Measurements from ENCODE around the gene LCN2. TPM values are rescaled to one million over a fixed set of nuclear protein-coding genes. Genes with fewer than 3 reads are reported as not detected.
"Not testable (repeated sequence)": the region's sequence is repeated elsewhere in the genome, so short reads cannot be mapped to it uniquely, and the experiment has no call there.

Gene LCN2
- total RNA-seq, 2 donors from 2014 or later = not detected

GRCh38 chr9:128129976-128130590 lies 19.2 kb upstream of the LCN2 start:
- not testable (repeated sequence) for H3K9me3 ChIP-seq, H3K36me3 ChIP-seq, H3K4me3 ChIP-seq, H3K27ac ChIP-seq, H3K27me3 ChIP-seq
- TF ChIP-seq CTCF (IDR thresholded peaks at IDR 0.05) = peak; percentile 42 to 56
- peak; percentile 78 for DNase-seq (ENCODE audit: low spot score)
- H3K4me1 ChIP-seq = peaks cover 0 to 30% of the 10 kb centered on the region in 2 donors

GRCh38 chr9:128130651-128131050 lies 18.6 kb upstream of the LCN2 start:
- not testable (repeated sequence) for H3K9me3 ChIP-seq; H3K36me3 ChIP-seq; H3K27me3 ChIP-seq; H3K4me3 ChIP-seq; DNase-seq (ENCODE audit: low spot score); H3K27ac ChIP-seq
- peaks cover 0 to 24% of the 10 kb centered on the region in 2 donors for H3K4me1 ChIP-seq

GRCh38 chr9:128131346-128131745 lies 17.9 kb upstream of the LCN2 start:
- H3K4me1 ChIP-seq = peaks cover 0 to 17% of the 10 kb centered on the region in 2 donors

GRCh38 chr9:128132139-128132538 lies 17.1 kb upstream of the LCN2 start:
- H3K27ac ChIP-seq; H3K9me3 ChIP-seq; H3K36me3 ChIP-seq; H3K27me3 ChIP-seq; DNase-seq (ENCODE audit: low spot score); H3K4me3 ChIP-seq: not testable (repeated sequence)
- peaks cover 0 to 11% of the 10 kb centered on the region in 2 donors for H3K4me1 ChIP-seq

More at GRCh38 chr9:128131346-128131745, 17.9 kb upstream of the LCN2 start:
- H3K4me3 ChIP-seq; H3K36me3 ChIP-seq; H3K9me3 ChIP-seq; DNase-seq (ENCODE audit: low spot score); H3K27ac ChIP-seq; H3K27me3 ChIP-seq: not testable (repeated sequence)

GRCh38 chr9:128135561-128135960 lies 13.7 kb upstream of the LCN2 start:
- H3K27me3 ChIP-seq; DNase-seq (ENCODE audit: low spot score); H3K4me3 ChIP-seq; H3K4me1 ChIP-seq; H3K9me3 ChIP-seq; H3K36me3 ChIP-seq; H3K27ac ChIP-seq: not testable (repeated sequence)

- DNase-seq (ENCODE audit: low spot score) = no peak
- Histone ChIP-seq H3K9me3 (peaks cover 0 to 4% of the 10 kb centered on the region in 2 donors), H3K36me3 (no peaks in the 10 kb centered on the region), H3K27me3 (no peaks in the 10 kb centered on the region), H3K27ac (no peak overlapping the region), H3K4me3 (no peak overlapping the region), H3K4me1 (no peaks in the 10 kb centered on the region)
- no peak for TF ChIP-seq CTCF (IDR thresholded peaks at IDR 0.05)
These were observed 12.1 kb upstream of the LCN2 start for GRCh38 chr9:128136816-128137793.

GRCh38 chr9:128138001-128138400 lies 11.3 kb upstream of the LCN2 start:
- peaks cover 0 to 4% of the 10 kb centered on the region in 2 donors for H3K9me3 ChIP-seq
- no peaks in the 10 kb centered on the region for H3K36me3 ChIP-seq
- H3K27ac ChIP-seq = no peak overlapping the region
- no peaks in the 10 kb centered on the region for H3K4me1 ChIP-seq
- no peak for DNase-seq (ENCODE audit: low spot score)
- no peaks in the 10 kb centered on the region for H3K27me3 ChIP-seq
- TF ChIP-seq CTCF (IDR thresholded peaks at IDR 0.05) = no peak
- H3K4me3 ChIP-seq = no peak overlapping the region

All from right atrium auricular region (tissue), 2 donors.